Measurements from ENCODE around the gene SLC46A2. TPM values are rescaled to one million over a fixed set of nuclear protein-coding genes. Genes with fewer than 3 reads are reported as not detected.

Gene SLC46A2
- total RNA-seq, 2 donors from 2014 or later = 0.80 TPM; not detected in 1

GRCh38 chr9:112860451-112860850 lies 30.2 kb downstream of the SLC46A2 start:
- WGBS = 84% methylated on average over 1 of the region's 1 CpG
- no peak for DNase-seq (ENCODE audit: low spot score)
- no peaks in the 10 kb centered on the region for H3K36me3 ChIP-seq
- no peak overlapping the region for H3K27ac ChIP-seq
- H3K9me3 ChIP-seq = no peaks in the 10 kb centered on the region
- intact Hi-C loops (cut with DNase I) = no loop called here
- no peaks in the 10 kb centered on the region for H3K4me1 ChIP-seq (replicated peaks)
- no peak overlapping the region for H3K4me3 ChIP-seq
- H3K27me3 ChIP-seq (replicated peaks; ENCODE audit: insufficient read depth) = no peaks in the 10 kb centered on the region
- no peak for TF ChIP-seq POLR2AphosphoS5 (IDR thresholded peaks at IDR 0.05)
- TF ChIP-seq POLR2A (IDR thresholded peaks at IDR 0.05) = no peak
- no peak for TF ChIP-seq CTCF (IDR thresholded peaks at IDR 0.05)

GRCh38 chr9:112858625-112859147 lies 32.0 kb downstream of the SLC46A2 start:
- Histone ChIP-seq H3K4me1 (replicated peaks) (no peaks in the 10 kb centered on the region), H3K36me3 (no peaks in the 10 kb centered on the region), H3K9me3 (no peaks in the 10 kb centered on the region), H3K4me3 (no peak overlapping the region), H3K27me3 (replicated peaks; ENCODE audit: insufficient read depth) (no peaks in the 10 kb centered on the region), H3K27ac (no peak overlapping the region)
- intact Hi-C loops (cut with DNase I) = no loop called here
- 60% methylated on average over 6 of the region's 6 CpGs for WGBS
- no peak for DNase-seq (ENCODE audit: low spot score)
- TF ChIP-seq POLR2AphosphoS5 (IDR thresholded peaks at IDR 0.05) = no peak
- TF ChIP-seq CTCF (IDR thresholded peaks at IDR 0.05) = no peak
- no peak for TF ChIP-seq POLR2A (IDR thresholded peaks at IDR 0.05)

GRCh38 chr9:112858005-112858404 lies 32.7 kb downstream of the SLC46A2 start:
- Histone ChIP-seq H3K36me3 (no peaks in the 10 kb centered on the region), H3K27ac (no peak overlapping the region), H3K27me3 (replicated peaks; ENCODE audit: insufficient read depth) (no peaks in the 10 kb centered on the region), H3K4me1 (replicated peaks) (no peaks in the 10 kb centered on the region), H3K9me3 (no peaks in the 10 kb centered on the region), H3K4me3 (no peak overlapping the region)
- WGBS = 94% methylated on average over 6 of the region's 6 CpGs
- TF ChIP-seq POLR2AphosphoS5 (IDR thresholded peaks at IDR 0.05) = no peak
- TF ChIP-seq POLR2A (IDR thresholded peaks at IDR 0.05) = no peak
- no peak for TF ChIP-seq CTCF (IDR thresholded peaks at IDR 0.05)
- DNase-seq (ENCODE audit: low spot score) = no peak
- intact Hi-C loops (cut with DNase I) = no loop called here

- H3K9me3 ChIP-seq = no peaks in the 10 kb centered on the region
- no peak overlapping the region for H3K27ac ChIP-seq
- no peaks in the 10 kb centered on the region for H3K36me3 ChIP-seq
- WGBS = 82% methylated on average over 14 of the region's 14 CpGs
- DNase-seq (ENCODE audit: low spot score) = no peak
- no peaks in the 10 kb centered on the region for H3K27me3 ChIP-seq (replicated peaks; ENCODE audit: insufficient read depth)
- intact Hi-C loops (cut with DNase I) = no loop called here
- no peak overlapping the region for H3K4me3 ChIP-seq
- no peaks in the 10 kb centered on the region for H3K4me1 ChIP-seq (replicated peaks)
- TF ChIP-seq CTCF (IDR thresholded peaks at IDR 0.05) (no peak), POLR2AphosphoS5 (IDR thresholded peaks at IDR 0.05) (no peak), POLR2A (IDR thresholded peaks at IDR 0.05) (no peak)
Measured at GRCh38 chr9:112856843-112857242, 33.8 kb downstream of the SLC46A2 start.

GRCh38 chr9:112856200-112856599 lies 34.5 kb downstream of the SLC46A2 start:
- Histone ChIP-seq H3K27me3 (replicated peaks; ENCODE audit: insufficient read depth) (no peaks in the 10 kb centered on the region), H3K36me3 (no peaks in the 10 kb centered on the region), H3K27ac (no peak overlapping the region), H3K4me1 (replicated peaks) (no peaks in the 10 kb centered on the region), H3K9me3 (no peaks in the 10 kb centered on the region), H3K4me3 (no peak overlapping the region)
- 94% methylated on average over 8 of the region's 8 CpGs for WGBS
- TF ChIP-seq POLR2AphosphoS5 (IDR thresholded peaks at IDR 0.05) (no peak), CTCF (IDR thresholded peaks at IDR 0.05) (no peak), POLR2A (IDR thresholded peaks at IDR 0.05) (no peak)
- DNase-seq (ENCODE audit: low spot score) = no peak
- intact Hi-C loops (cut with DNase I) = no loop called here
